Psoas muscle (tissue), 8 donors: ENCODE data around the gene HPCAL1. TPM values are rescaled to one million over a fixed set of nuclear protein-coding genes. Genes with fewer than 3 reads are reported as not detected.

ENCODE experiments used
- ATAC-seq, 4 donors: fragments of 200-7000 bp; cut with Tn5 transposase; one replicate each; pipeline ENCODE4 v1.9.1; 2020; ENCODE audit warnings: moderate library complexity in 3 of 4, mild to moderate bottlenecking in 2 of 4
- DNase-seq, 2 donors: peaks; one replicate each; pipeline ENCODE4 v3.0.0-alpha.2; 2020
- H3K27ac ChIP-seq: fragments of 200-600 bp; one replicate; pipeline ENCODE4 v1.8.0; 2022
- H3K27me3 ChIP-seq, 3 donors: fragments of 200-600 bp in 1 of 3; one replicate each; pipeline versions ENCODE4 v1.6.1 to v1.8.0; 2013 to 2022; ENCODE audit warnings: low read length in 2 of 3, mild to moderate bottlenecking in 2 of 3, moderate library complexity in 1 of 3; ENCODE audit not compliant: insufficient read depth in 3 of 3
- H3K36me3 ChIP-seq, 2 donors: fragments of 200-600 bp in 1 of 2; one replicate each; pipeline versions ENCODE4 v1.6.1 to v1.8.0; 2013 to 2022; ENCODE audit warnings: low read depth in 1 of 2, mild to moderate bottlenecking in 1 of 2, moderate library complexity in 1 of 2; ENCODE audit not compliant: insufficient read depth in 1 of 2
- H3K4me1 ChIP-seq: fragments of 200-600 bp; one replicate; pipeline ENCODE4 v1.8.0; 2022
- H3K4me3 ChIP-seq: fragments of 200-600 bp; one replicate; pipeline ENCODE4 v1.8.0; 2022; ENCODE audit warnings: mild to moderate bottlenecking
- H3K9me3 ChIP-seq: fragments of 200-600 bp; one replicate; pipeline ENCODE4 v1.8.0; 2022
- CTCF ChIP-seq: fragments of 200-600 bp; IDR thresholded peaks from one replicate; pipeline ENCODE4 v1.8.0; 2022; ENCODE audit warnings: antibody characterized with exemption
- WGBS, 3 donors: extraction: QIAGEN DNeasy Blood & Tissue Kit; methylation state at CpG; one replicate each; pipeline versions ENCODE4 v1.1.6 to v1.1.7; 2013; 5-methylcytosine and 5-hydroxymethylcytosine counted together
- intact Hi-C, 2 donors: fragments of 100-400 bp; cut with DNase I; formaldehyde crosslinking; loops; one replicate each; pipeline versions ENCODE4 v1.11.0 to v1.14.2; 2022
- polyA plus RNA-seq, 3 donors: library from polyadenylated mRNA; stranded (reverse); fragments of 200-250 nt; gene quantifications; one replicate each; pipeline ENCODE4 v1.2.3, GENCODE V29; 2013
- total RNA-seq, 4 donors: library from RNA; stranded (reverse); fragmentation: NEBNext Ultra II Directional in 2 of 4; extraction: Animal tissue kit (Norgen Biotek cat#: 25700) in 2 of 4; gene quantifications; one replicate each; pipeline versions ENCODE4 v1.2.1 to v1.2.4, GENCODE V29; 2021 to 2023
- donor health status: healthy with polysubstance abuse.
- donor health status: DM: no; HTN: no; CAD: no; lungs with moderate emphysema.
- donor health status: Bipolar disorder and iron deficiency.
- donor health status: healthy.
- donor health status: DM: yes; HTN: yes; CAD: no.
- donor health status: DM: no; HTN: no; CAD: no.
- donor health status: DM: no; HTN: no; CAD: no.
- donor health status: DM: yes; HTN: yes; CAD: no.

HPCAL1 gene
- total and polyA plus RNA-seq, 7 donors: 16.1 to 182 (median 33.4) TPM

GRCh38 chr2:10432311-10433181, 129.8 kb downstream of the HPCAL1 start:
- TF ChIP-seq CTCF: no peak
- Histone ChIP-seq H3K9me3 (no peaks in the 10 kb centered on the region), H3K27ac (no peak overlapping the region), H3K36me3 (no peaks in the 10 kb centered on the region), H3K4me1 (no peaks in the 10 kb centered on the region), H3K27me3 (peaks cover 0 to 17% (median 5%) of the 10 kb centered on the region in 3 donors), H3K4me3 (no peak overlapping the region)
- WGBS, 3 donors: 22 to 25% (median 22%) methylated on average over 37 to 49 of the region's 49 CpGs
- peak in 1 of 4 donors; percentile 29 for ATAC-seq
- peak in 1 of 2 donors; percentile 50 for DNase-seq
- intact Hi-C loops: loop anchor here in 1 of 2 donors (5.0 to 10.0 kb wide), 2 partner anchors 290 to 448 kb away; no protein-coding TSS in a partner anchor

- no peak for ATAC-seq
- H3K4me1 ChIP-seq: no peaks in the 10 kb centered on the region
- H3K27me3 ChIP-seq: peaks cover 0 to 17% (median 5%) of the 10 kb centered on the region in 3 donors
- H3K27ac ChIP-seq: no peak overlapping the region
- WGBS, 3 donors: 92 to 94% (median 94%) methylated on average over 10 of the region's 10 CpGs
- H3K36me3 ChIP-seq: no peaks in the 10 kb centered on the region
- no peaks in the 10 kb centered on the region for H3K9me3 ChIP-seq
- intact Hi-C loops: loop anchor here in 1 of 2 donors (5.0 to 10.0 kb wide), 2 partner anchors 291 to 449 kb away; no protein-coding TSS in a partner anchor
- DNase-seq: peak in 1 of 2 donors; percentile 53
- no peak overlapping the region for H3K4me3 ChIP-seq
- TF ChIP-seq CTCF: no peak
Measured at GRCh38 chr2:10433264-10433946, 130.7 kb downstream of the HPCAL1 start.

- peak in 1 of 2 donors; percentile 40 for DNase-seq
- H3K27ac ChIP-seq: no peak overlapping the region
- no peak for TF ChIP-seq CTCF
- intact Hi-C loops: loop anchor here (2.0 to 10.0 kb wide), 4 partner anchors 292 to 449 kb away; no protein-coding TSS in a partner anchor
- peaks cover 0 to 17% (median 5%) of the 10 kb centered on the region in 3 donors for H3K27me3 ChIP-seq
- H3K4me3 ChIP-seq: no peak overlapping the region
- 67 to 74% (median 71%) methylated on average over 16 to 19 of the region's 19 CpGs for WGBS, 3 donors
- ATAC-seq: no peak
- H3K36me3 ChIP-seq: peaks cover 0 to 2% of the 10 kb centered on the region in 2 donors
- no peaks in the 10 kb centered on the region for H3K4me1 ChIP-seq
- no peaks in the 10 kb centered on the region for H3K9me3 ChIP-seq
Measured at GRCh38 chr2:10433947-10434885, 131.5 kb downstream of the HPCAL1 start.
